ENCODE measurements around the gene NRXN3.

Gene NRXN3

DNA sequence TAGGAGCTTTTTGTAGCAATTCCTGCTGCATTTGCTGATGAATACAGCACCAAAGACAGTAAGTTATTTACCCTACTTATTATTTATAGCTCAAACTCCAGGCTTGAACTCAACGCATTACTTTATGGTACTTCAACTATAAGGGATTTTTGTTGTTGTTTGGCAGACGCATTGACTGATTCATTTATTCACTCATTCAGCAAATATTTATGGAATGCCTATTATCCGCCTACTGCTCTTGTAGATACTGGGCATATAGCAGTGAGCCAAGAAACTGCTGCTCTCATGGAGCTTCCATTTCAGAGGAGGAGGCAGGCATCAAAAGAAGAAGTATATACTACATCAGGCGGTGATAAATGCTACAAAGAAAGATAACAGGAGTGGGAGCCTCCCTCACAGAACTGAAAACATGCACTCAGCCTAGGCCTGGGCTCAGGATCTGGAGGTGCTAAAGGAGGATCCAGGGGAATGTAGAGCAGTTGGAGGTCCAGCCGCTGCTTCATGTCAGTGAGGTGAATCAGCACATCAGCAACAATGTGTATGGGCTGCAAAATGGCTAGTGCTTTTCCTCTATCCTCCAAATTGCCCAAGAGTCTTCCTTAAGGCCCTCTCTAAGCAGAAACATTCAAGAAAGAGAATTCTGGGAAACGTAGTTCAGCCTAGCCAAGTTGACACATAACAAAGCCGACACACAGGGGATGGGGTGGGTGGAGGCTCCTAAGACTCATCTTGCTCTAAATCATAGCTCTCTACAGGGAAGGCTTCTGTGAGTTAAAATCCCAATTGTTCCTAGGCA is 157.5 kb downstream of the NRXN3 start:
- DNase-seq: no peak

DNA sequence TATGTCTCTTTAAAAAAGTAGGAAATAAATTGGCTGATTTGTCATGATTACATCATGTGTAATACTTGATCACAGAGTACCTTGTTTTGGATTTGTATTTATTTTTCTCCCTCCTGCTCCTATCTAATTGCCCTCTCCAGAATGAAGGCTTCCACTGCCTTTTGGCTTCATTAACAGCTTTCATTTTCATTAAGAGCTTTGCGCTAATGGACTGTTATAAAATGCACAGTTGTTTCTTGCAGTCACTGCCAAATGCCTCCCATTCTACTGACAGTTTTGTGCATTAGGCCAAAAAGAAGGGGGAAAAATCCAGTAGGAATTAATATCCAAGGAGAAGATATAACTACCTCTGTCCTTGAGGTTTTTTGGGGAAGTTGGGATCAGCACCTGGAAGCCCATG is 159.2 kb downstream of the NRXN3 start:
- DNase-seq: no peak

DNA sequence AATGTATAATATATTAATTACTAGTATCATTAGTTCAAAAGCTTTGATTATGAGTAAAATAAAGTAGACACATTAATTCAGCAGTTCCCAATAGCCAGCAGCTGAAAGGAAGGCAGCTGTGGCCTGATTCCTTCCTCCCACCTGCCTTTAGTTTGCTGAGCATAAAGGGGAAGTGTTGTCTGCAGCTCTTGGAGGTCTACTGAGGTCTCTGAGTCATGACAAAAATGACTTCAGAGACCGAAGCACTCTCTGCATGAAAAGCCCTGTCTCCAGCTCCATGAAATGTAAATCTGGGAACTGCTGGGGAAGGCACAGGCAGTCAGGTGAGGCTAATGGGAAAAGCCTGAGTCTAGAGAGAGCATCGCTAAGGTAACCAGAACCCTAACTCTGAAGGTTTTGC is 165.4 kb downstream of the NRXN3 start:
- no peak for DNase-seq

DNA sequence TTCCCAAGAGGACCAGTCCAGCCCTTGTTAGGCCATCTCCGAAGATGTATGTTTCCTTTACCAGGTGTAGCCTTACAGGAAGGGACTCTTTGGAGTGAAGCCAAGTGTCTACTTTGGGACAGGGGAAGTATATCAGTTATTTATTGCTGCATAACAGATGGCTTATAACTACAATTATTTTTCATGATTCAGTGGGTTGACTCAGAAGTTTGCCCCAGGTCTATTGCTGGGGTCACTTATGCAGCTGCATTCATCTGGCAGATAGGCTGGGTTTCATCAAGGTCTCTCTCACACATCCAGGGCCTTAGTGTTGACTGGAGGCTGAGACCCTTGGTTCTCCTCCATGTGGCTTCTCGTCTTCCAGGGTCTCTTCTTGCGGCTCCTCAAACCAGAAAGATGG is 170.1 kb downstream of the NRXN3 start:
- no peak for DNase-seq

DNA sequence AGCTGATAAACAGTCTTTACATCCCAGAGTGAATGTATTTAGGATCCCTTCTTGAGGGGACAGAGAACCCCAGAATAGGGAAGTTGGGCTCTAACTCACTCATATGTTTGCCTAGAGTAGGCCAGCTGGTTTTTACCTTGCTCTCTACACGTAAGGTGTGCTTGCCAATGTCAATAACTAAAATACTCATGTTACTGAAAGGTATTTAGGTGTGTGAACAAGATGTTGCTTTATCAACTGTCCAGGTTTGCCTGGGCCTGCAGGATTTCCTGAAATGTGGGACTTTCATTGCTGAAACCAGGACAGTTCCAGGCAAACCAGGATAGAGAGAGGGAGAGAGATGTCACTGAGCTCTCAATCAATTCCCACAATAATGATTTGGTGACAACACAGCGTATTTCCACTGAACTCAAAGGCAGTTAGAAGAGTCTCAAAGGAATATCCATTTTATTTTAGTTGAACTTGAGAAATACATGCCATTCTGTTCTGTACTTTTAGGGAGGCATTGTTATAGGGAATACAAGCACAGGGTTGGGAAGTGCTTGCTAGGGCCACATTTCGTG is 171.7 kb downstream of the NRXN3 start:
- DNase-seq: no peak

DNA sequence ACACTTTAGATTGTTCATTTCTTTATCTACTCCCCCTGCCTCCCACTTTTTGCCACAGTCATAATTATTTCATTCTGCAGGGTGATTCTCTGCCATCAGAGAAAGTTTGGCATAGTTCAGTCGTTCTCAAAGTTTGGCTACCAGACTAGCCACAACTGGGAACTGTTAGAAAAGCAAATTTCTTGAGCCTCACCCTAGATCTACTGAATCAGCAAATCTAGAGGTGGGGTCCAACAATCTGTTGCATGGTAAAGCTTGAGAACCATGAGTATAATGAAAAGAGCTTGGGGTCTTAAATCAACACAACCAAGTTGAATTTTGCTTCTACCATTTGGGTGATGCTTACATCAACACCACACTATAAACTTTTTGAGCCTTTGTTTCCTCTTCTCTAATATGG is 172.7 kb downstream of the NRXN3 start:
- DNase-seq: no peak

DNA sequence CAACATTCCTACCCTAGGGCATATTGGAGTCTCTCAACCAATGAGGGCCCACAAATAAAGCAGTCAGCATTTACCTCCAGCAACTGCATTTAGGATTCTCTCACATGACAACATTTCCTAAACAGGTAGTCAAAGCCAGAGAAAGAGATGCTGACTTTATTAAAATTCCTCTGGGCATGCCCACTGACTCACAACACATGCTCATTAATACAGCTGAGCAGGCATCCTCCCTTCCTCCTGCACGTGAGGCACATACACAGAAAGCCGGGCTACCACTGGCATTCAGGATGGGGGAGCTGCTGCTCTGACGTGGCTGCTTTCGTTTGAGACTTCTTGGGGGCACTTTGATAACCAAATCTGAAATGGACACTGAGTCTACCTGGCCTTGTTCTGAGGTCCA is 174.1 kb downstream of the NRXN3 start:
- no peak for DNase-seq

DNA sequence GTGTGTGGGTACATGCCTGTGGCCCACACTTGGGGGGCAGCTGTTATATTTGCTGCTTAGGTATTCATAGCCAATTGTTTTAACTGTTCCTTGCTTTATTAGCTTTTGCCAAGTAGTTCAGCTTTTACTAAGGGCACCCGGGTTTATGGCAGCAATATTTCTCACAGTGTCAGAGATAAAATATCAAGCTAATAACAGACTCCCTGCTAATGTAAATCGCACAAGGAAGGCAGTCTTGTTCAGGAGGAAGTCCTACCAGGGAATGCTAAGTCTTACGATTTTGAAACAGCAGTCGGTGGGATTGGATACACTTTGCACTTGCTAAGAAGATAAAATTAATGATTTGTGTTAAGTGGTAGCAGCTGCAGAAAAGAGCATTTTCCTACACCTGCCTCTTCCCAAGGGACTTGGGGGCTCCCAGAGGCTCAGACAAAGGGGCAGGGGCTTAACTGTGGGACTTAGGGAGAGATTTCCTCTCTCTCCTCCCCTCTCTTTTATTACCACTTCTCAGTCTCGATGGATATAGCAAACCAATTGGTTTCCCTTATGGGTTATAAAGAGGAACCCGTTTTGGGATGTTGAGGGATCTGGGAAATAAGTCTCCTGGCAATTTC is 175.1 kb downstream of the NRXN3 start:
- DNase-seq: no peak

DNA sequence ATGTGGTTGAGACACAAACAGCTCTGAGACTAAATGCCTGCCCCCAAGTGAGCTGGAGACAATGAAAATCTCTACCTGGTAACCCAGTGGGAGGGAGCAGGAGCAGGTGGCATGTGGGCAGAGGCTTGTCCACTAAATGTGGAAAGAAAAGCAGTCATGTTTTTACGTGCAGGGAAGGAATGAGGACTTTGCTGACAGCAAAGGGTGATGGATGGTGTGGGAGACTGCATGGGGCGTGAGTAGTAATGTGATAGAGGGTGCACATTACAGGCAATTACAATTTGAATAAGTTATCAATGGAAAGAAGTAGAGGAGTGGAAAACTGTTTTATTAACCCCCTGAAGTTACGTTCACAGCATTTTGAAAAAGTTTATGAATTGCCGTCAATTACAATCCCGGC is 176.6 kb downstream of the NRXN3 start:
- no peak for DNase-seq

DNA sequence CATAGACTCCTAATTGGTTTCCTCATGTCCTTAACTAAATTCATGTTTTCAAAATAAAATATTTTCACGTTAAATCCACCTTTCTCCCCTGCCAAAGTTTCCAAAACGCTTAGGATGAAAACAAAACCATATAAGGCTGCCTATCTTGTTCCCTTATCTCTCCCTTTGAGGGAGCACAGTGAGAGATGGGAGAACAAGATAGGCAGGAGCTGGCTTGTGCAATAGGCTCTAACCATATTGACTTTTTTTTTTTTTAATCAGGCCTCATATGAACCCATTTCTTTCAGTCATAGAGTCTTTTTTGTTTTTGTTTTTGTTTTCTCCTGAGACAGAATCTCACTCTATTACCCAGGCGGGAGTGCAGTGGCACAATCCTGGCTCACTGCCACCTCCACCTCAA is 184.9 kb downstream of the NRXN3 start:
- no peak for DNase-seq

DNA sequence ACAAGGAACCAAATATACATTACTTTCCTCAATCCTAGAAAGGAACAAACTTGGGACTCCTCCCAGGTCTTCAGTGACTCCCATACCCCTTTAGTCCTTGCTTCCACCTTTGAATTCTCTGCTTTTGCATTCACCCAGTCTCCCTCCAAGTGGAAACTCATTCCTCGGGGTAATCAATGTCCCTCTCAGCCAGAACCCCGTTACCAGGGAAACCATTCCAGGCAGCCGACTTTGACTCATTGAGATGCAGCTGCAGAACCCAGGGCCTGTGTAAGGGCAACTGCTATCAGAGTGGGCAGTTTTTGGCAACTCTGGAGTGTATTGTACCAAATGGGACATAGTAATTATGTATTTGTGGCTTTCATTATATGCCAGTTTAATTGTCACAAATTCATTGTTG is 186.2 kb downstream of the NRXN3 start:
- DNase-seq: no peak

DNA sequence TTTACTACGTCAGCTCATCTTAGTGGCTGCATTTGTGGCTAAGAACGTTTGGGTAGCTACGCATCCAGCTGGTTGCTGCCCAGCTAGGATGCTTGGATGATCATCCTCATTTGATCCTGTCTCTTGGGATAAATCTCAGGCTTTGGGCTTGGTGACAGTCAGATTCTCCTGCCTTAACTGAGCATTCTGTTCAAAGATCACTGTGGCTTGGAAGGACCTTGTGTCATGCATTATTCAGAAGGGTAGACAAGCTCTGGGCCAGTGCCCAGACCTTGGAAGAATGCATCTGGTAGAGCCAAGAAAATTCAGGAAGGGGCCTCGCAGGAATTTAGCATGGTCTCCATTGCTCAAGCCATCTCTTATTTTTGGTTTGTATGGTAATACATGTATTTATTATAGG is 188.4 kb downstream of the NRXN3 start:
- DNase-seq: no peak

DNA sequence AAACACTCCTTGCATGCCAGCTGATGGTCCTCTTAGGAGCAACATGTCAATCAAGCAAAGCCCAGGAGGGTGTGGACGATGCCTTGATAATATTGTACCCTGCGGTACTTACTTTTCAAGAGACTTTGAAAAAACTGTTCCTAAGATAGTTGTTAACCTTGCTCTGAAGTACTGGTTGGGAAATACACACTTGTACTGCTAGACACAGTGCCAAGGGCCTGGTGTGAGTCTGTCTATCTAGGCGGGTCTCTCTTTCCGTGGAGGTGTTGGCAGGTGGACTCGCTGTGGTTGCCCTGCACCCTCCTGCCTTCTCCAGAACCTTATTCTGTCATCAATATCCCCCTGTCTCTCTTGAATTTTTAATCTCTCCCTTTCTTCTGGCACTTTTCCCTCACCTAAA is 189.4 kb downstream of the NRXN3 start:
- DNase-seq: no peak

DNA sequence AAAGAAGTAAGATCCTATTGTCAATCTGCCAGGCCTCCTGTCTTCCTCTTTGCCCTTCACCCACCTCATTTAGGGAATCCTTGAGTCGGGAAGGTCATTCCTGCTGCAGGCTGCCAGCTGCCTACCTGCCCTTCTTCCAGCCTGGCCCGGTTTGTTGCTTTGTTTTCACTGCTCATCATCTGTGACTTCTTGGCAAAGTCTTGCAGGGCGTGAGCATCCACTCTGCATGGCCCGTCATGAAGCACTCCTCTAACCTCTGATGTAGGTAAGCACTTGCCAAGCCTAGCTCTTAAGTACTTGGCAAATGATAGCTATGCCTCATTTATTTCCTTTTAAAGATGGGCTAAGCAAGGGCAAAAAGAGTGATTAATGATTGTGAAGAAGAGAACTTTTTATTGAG is 192.8 kb downstream of the NRXN3 start:
- DNase-seq: no peak

DNA sequence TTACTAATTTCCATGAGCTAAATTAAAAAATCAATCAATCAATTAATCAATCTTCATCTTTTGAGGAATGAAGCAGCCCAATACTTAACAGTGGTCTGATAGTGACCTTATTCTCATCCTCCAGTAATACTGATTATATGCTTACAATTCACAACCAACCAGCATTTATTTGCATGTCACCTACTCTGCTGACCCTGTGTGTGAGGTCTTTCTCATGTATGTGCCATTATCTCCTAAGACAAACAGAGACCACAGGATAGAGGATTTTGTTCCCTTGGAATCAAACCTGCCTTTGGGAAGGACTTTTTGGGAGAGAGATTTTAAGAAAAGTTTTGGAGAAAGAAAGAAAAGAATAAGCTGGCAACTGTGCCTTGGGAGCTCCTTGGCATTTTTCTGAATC is 197.2 kb downstream of the NRXN3 start:
- no peak for DNase-seq

DNA sequence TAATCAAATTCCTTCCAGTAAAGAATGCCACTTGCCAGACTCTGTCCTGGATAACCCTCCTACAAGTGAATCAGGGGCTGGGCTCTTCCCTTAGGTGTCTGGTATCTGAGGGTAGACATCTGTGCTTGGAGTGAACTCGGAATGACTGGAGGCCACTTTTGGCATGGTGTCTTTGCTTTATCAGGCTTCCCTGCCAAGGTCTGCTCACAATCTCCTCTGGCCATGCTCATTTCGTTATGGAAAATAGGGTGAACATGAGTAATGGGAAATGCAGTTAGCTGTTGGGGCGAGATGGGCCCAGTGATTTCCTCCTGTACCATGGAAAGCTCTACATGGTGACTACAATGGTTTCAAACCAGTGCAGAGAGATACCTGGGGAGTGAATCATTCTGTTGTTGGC is 212.9 kb downstream of the NRXN3 start:
- no peak for DNase-seq

DNA sequence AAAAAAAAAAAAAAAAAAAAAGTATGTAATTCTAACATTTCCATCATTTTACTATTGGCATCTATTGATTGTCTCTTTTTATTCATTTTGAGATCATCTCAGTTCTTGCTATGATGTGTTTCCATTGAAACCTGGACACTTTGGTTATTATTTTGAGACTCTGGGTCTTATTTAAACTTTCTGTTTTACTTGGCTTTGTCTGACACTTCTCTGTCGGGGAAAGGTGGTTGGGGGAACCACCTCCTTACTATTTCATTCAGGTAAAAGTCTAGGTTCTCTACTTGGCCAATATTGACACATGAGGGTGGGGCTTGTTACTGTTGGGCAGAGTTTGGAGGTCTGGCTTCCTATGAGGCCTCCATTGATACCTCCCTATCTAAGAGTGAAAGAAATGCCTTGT is 228.0 kb downstream of the NRXN3 start:
- no peak for DNase-seq

DNA sequence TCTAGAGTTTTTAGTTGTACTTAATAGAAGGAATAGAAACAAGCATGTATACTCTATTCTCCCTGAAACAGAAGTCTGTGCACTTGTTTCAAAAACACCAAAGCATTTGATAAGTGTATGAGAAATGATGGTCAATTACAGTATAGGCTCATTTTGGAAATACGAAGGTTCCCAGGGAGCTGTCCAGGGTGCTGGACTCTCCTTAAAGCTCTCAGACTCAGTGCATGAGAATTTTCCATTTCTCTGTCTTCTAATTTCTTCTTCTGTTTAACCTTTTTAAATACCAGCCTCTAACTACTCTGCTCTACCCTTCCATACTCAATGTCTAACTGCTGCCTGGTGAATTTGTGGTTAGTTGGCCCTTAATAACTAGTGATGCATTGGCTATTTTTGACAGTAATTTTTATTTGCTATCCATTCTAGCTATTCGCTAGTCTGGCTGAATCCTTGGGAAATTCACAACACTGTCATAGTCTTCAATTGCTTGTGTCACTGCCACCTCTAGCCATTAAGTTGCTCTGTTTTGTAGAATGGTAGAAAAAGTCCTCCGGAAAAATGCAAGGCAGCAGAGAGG is 229.2 kb downstream of the NRXN3 start:
- DNase-seq: peak; percentile 4

DNA sequence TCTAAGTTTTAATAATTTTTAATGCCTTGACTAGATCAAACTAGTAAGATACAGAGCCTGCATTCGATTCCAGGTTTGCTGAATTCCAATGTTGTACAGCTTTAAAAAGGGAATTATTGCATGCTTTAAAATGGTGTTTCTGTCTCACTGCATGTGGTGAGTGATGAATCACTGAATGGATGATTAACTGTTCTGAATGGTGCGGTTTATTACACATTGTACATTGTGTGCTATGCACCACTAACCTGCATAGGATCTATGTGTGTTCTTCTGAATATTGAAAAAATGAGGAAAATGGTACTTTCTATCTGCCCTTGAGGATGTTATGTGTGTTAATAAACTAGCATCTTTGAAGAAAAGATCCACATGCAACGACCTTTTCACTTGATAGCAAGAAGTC is 231.7 kb downstream of the NRXN3 start:
- no peak for DNase-seq

DNA sequence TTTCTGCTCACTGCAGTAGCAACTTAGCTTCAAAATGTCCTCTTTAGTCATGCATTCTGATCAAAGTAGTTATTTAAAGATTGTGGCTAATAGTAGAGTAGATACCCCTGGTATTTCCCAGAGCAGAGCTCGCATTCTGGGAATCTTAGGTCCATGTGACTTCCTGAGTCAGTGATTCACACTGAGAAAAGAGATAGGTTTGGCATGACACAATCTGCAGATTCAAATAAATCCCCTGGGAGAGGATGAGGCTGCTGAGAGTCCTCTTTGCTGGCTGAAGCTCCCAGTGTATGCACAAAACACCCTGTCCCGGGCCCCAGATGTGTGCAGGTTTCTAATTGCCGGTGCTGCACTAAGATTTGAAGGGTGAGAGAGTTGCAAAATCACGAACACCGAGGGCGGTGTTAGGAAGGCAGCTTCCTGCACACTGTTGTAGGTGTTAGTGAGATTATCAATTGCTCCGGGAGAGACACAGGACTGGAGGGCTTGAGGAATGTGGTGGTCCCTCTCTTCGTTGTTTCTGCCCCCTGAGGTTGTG is 233.2 kb downstream of the NRXN3 start:
- DNase-seq: no peak

DNA sequence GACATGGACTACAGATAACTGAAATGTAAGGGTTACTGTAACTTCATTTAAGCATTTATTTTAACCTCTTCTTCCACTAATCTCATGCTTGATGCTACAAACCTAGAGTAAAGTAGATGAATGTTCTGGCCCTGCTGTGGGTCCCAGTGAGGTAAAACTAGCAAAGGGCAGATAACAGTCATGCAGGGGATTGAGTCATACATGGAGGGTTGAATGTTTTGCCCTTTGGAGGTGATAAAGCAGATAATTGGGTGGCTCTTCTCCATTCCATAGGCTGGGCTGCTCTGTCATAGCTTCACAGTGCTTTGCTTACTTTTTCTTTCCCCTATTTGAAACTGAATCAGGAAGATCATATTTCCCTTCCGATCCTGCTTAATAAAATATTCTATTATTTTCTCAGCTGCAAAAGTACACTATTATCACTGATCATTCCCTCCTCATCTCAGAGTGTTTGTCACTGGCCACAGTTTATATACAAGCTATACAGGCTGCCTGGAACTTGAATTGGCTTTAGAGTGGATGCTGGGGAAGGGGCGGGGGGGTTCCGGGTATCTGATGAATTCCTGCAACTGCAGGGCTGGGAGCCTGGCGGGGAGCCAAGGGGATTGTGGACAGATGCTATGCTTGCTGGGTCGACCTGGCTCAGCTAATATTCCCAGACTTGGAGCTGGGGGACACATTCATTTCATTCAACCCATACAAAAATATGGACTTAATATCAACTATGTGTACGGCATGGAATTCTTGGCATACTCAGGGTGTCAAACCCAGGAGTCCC is 235.1 kb downstream of the NRXN3 start:
- no peak for DNase-seq

DNA sequence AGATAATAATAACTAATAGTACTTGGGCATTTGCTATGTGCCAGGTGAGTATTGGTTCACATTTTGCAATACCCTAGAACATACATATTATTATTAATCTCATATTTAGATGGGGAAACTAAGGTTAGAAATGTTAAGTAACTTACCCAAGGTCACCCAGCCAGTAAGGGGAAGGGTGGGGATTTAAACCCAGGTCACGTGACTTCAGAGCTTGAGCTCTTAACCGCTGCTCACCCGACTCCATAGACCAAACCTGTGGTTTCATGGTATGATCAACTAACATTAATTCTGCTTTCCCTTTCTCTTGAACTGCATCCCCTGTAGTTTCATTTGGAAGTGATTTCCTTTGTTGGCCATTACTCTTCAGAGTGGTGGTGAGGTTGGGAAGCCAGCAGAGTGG is 242.3 kb downstream of the NRXN3 start:
- no peak for DNase-seq

DNA sequence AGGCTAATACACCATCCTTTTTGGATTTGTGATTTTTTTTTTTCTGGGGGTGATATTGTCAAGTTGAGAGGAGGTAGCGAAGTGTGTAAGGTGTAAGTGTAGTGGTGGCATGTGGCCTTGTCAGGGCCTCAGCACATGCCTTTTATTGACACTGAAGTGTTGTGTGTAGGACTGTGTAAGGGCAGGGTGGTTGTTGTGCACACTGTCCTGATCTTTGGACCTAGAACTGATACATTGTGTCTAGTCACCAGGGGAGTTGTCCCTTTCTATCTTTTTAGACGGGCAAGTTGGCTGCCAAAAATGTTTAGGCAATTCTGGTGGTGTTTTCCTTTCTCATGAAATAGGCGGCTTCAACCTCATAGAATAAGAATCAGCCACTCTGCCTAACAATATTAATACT is 244.0 kb downstream of the NRXN3 start:
- DNase-seq: no peak
